Stimulated activated CD8-positive, alpha-beta memory T cell treated with anti-CD3 and anti-CD28 coated beads, Interleukin-4, amount 100 ng/mL, for 1 hour (primary cell): ENCODE data around the gene PIK3R3.
A peak's percentile ranks its signal among the peaks of the same experiment; 100 is the strongest.

Experiments used
- DNase-seq, 2 donors: peaks; one replicate each; pipeline ENCODE4 v3.0.0-alpha.2; 2020; ENCODE audit warnings: low read depth in 2 of 2, low spot score in 1 of 2

Gene PIK3R3

DNA sequence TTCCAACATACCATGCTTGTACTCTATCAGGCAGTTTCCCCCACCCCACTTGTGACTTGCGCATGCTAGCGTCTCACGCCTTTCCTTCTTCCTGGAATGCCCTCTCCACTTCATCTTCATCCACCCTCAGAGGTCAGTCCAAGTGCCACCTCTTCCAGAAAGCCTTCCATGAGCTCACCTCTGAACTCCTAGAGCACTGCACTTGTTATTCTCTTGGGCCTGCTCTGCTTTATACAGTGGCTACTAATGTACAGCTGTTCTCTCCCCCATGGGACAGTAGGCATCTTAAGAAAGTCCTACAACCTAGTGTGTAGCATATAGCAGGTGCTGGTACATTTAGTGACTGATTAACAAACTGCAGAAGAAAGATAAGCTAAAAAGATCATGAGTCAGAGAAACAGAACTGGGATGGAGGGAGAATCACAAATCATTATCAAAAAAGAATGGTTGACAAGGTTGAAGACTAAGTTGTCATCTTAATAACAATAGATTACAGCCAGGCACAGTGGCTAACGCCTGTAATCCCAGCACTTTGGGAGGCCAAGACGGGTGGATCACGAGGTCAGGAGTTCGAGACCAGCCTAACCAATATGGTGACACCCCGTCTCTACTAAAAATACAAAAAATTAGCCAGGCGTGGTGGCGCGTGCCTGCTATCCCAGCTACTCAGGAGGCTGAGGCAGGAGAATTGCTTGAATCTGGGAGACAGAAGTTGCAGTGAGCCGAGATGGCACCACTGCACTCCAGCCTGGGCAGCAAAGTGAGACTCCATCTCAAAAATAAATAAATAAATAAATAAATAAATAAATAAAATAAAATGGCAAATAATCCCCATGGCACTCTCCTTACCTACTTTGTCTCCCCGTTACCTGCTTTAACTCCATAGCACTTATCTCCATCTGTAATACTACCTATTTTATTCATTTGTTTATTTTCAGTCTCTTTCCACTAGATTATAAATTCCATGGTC is 26.2 kb upstream of the PIK3R3 start:
- DNase-seq: no peak

- DNase-seq: no peak
These were observed 25.5 kb upstream of the PIK3R3 start for GRCh38 chr1:46157916-46158311.

GRCh38 chr1:46153732-46154131 is 21.3 kb upstream of the PIK3R3 start:
- no peak for DNase-seq

DNA sequence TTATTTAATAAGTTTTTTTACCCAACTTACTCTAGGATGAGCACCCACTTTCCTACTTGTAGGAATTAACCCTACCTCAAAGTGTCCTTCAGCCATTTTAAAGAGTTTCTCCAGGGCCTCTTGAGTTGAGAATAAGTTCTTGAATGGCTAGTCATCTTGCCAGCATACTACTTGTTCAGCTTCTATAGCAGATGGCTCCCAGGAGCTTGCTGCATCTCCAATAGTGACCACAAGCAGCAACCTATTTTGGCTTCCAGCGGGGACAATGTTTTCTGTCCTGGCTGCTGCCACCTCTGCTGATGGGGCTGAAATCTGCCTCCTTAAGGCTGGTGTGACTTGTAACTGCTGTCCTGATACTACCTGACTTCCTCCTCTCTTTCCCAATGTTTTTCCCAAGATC is 20.8 kb upstream of the PIK3R3 start:
- no peak for DNase-seq

GRCh38 chr1:46152016-46152415 is 19.6 kb upstream of the PIK3R3 start:
- no peak for DNase-seq

GRCh38 chr1:46150085-46150484 is 17.7 kb upstream of the PIK3R3 start:
- DNase-seq: no peak

GRCh38 chr1:46148318-46148717 is 15.9 kb upstream of the PIK3R3 start:
- DNase-seq: no peak

- no peak for DNase-seq
These were observed 5.5 kb upstream of the PIK3R3 start for GRCh38 chr1:46137916-46138315.

- no peak for DNase-seq
These were observed 4.3 kb upstream of the PIK3R3 start for GRCh38 chr1:46136711-46137110.

DNA sequence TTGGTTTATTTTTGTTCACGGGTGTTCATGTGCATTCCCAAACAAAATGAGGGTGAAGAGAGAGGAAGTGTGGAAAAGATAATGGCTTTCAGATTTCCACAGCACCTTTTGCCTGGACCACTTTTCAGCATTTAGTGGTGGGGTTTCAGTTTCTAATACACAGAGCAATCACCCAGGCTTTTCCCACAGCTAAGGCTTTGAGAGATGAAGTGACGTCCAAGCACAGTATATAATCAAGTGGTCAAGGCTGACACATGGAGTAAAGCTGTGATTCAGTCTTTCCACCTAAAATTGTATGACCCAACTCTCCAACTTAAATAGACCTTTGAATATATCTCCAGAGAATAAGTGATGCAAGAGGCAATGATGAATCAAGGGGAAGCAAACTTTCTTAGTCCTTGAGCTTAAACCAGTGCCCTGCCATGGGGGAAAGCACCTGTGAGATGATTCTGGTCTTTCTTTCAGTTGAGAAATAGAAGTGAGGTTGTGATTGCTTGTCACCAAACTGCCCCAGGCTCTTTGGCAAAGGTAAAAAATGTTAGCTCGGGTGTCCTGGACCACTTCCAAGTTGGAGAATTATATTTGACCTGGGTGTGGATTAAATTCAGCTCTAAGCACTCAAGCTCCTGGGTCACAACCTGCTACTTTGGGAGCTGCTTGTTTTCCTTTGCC is 2.4 kb upstream of the PIK3R3 start:
- DNase-seq: no peak

- no peak for DNase-seq
These were observed 1.4 kb upstream of the PIK3R3 start for GRCh38 chr1:46133781-46134350.

GRCh38 chr1:46133181-46133658 is 791 bp upstream of the PIK3R3 start:
- DNase-seq: peak in 1 of 2 donors; percentile 7

GRCh38 chr1:46131712-46132528 is 509 bp downstream of the PIK3R3 start:
- no peak for DNase-seq

DNA sequence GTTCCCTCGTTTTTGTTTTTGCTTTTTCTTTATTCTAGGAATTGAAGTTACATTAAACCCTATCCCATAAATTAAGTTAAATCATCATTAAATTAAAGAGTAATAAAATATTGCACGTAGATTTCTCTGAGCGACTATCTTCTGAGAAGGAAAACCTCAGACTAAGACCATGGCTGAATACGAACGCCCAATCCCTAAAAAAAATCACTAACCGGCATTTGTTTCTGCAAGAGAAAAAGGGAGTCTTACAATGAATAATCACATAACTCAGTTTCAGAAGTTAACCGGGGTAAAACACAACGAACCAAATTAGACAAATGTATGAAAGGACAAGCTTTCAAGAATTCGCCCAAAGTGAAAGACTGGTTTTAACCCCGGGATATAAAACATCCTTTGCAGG is 1.3 kb downstream of the PIK3R3 start:
- DNase-seq: no peak

DNA sequence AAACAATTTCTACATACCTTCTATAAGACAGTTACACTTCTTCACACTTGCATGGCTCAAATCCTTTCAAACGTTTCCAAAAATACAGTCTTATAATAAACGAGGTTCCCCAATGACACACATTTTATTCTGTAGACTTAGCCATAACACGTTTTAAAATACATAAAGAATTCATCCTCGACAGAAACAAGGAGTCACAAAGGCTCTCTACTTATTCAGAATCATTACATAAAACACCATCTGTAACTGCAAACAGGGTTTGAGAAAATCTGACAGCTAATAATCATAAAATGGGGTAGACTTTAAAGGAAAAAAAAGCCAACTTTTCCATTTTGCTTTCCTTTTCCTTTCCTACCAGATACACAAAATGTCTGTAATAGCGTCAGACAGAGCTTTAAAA is 1.8 kb downstream of the PIK3R3 start:
- no peak for DNase-seq

GRCh38 chr1:46130121-46130520 is 2.3 kb downstream of the PIK3R3 start:
- DNase-seq: no peak

DNA sequence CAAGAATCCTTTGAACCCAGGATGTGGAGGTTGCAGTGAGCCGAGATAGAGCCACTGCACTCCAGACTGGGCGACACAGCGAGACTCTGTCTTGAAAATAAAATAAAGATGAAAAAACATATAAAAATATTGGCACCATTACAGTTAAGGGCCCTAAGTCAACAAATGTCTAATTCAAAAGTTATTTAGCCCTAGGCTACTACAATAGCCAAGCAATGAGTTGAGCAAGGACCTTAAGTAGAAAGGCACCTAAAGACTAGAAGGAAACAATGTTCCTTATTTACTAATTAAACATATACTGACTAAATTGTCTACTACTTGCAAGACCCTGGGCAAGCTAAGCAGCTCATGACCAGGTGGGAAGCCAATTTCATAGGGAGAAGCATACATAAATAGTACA is 4.1 kb downstream of the PIK3R3 start:
- DNase-seq: no peak

GRCh38 chr1:46118856-46119255 is 13.6 kb downstream of the PIK3R3 start:
- no peak for DNase-seq

DNA sequence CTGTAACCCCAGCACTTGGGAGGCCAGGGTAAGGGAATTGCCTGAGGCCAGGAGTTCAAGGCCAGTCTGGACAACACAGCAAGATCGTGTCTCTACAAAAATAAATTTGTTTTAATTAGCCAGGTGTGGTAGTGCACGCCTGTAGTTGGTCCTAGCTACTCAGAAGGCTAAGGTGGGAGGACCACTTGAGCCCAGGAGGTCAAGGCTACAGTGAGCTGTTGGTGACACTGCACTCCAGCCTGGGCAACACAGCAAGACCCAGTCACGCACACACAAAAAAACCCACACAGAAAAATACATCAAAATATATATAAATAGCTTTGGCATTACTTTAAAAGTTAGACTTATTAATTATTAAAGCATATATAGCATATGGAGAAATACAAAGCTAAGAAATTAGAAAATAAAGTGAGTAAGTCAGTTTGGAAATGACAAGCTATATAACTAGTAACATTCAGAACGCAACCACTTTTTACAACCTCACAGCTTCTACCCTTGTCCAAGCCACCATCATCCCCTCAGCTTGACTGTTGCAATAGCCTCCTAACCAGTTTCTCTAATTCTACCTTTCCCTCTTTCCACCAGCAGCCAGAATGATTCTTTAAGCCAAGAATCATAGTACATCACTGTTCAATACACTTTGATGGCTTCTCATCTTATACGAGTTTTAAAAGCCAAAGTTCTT is 14.5 kb downstream of the PIK3R3 start:
- no peak for DNase-seq

- no peak for DNase-seq
These were observed 17.4 kb downstream of the PIK3R3 start for GRCh38 chr1:46114925-46115603.
